PFSK-1 (cell line): ENCODE data around the gene C3orf70.

Experiments
- FOXP2 ChIP-seq: optimal IDR thresholded peaks from 2 replicates; pipeline ENCODE3; 2011; ENCODE audit warnings: borderline replicate concordance, control low read depth, inconsistent platforms; ENCODE audit not compliant: insufficient read depth; ENCODE audit errors: extremely low read length, extremely low read depth
- POLR2AphosphoS5 ChIP-seq: IDR thresholded peaks from 2 replicates; pipeline ENCODE4 v1.6.1; 2012; ENCODE audit warnings: low read depth, mild to moderate bottlenecking, control low read depth, low read length, moderate library complexity
- REST ChIP-seq, 2 experiments: IDR thresholded peaks; 2 replicates each; pipeline versions ENCODE4 v1.6.1 to v1.8.0; 2011 to 2012; ENCODE audit warnings: low read depth in 2 of 2, low read length in 2 of 2, control low read depth in 1 of 2, inconsistent platforms in 1 of 2, mild to moderate bottlenecking in 1 of 2, moderate library complexity in 1 of 2; ENCODE audit not compliant: insufficient read depth in 1 of 2
- SIN3A ChIP-seq: IDR thresholded peaks from 2 replicates; pipeline ENCODE4 v1.6.1; 2012; ENCODE audit warnings: mild to moderate bottlenecking, low read length, moderate library complexity, borderline replicate concordance; ENCODE audit not compliant: insufficient read depth
- TAF1 ChIP-seq: IDR thresholded peaks from 2 replicates; pipeline ENCODE4 v1.6.1; 2012; ENCODE audit warnings: low read length, control low read depth, borderline replicate concordance; ENCODE audit not compliant: insufficient read depth

The C3orf70 gene

GRCh38 chr3:185129083-185129482, 23.8 kb downstream of the C3orf70 start:
- TF ChIP-seq REST (IDR thresholded peaks at IDR 0.05; ENCODE audit: insufficient read depth in 1 of 2, low read depth in 2 of 2, low read length in 2 of 2): no peak
- no peak for TF ChIP-seq SIN3A
- TF ChIP-seq FOXP2: no peak
- no peak for TF ChIP-seq TAF1
- TF ChIP-seq POLR2AphosphoS5: no peak

- TF ChIP-seq REST (IDR thresholded peaks at IDR 0.05; ENCODE audit: insufficient read depth in 1 of 2, low read depth in 2 of 2, low read length in 2 of 2): no peak
- no peak for TF ChIP-seq POLR2AphosphoS5
- TF ChIP-seq SIN3A: no peak
- TF ChIP-seq TAF1: no peak
- no peak for TF ChIP-seq FOXP2
Observed at GRCh38 chr3:185126201-185126600, 26.7 kb downstream of the C3orf70 start.

GRCh38 chr3:185120126-185120525, 32.7 kb downstream of the C3orf70 start:
- TF ChIP-seq POLR2AphosphoS5: no peak
- TF ChIP-seq TAF1: no peak
- TF ChIP-seq REST (IDR thresholded peaks at IDR 0.05; ENCODE audit: insufficient read depth in 1 of 2, low read depth in 2 of 2, low read length in 2 of 2): no peak
- TF ChIP-seq SIN3A: no peak
- TF ChIP-seq FOXP2: no peak

- no peak for TF ChIP-seq REST (IDR thresholded peaks at IDR 0.05; ENCODE audit: insufficient read depth in 1 of 2, low read depth in 2 of 2, low read length in 2 of 2)
- TF ChIP-seq POLR2AphosphoS5: no peak
- no peak for TF ChIP-seq SIN3A
- no peak for TF ChIP-seq TAF1
- no peak for TF ChIP-seq FOXP2
Observed at GRCh38 chr3:185115371-185115770, 37.5 kb downstream of the C3orf70 start.

- TF ChIP-seq SIN3A: no peak
- no peak for TF ChIP-seq POLR2AphosphoS5
- no peak for TF ChIP-seq REST (IDR thresholded peaks at IDR 0.05; ENCODE audit: insufficient read depth in 1 of 2, low read depth in 2 of 2, low read length in 2 of 2)
- TF ChIP-seq TAF1: no peak
- TF ChIP-seq FOXP2: no peak
Observed at GRCh38 chr3:185114756-185115155, 38.1 kb downstream of the C3orf70 start.
